ENCODE results near the gene FBLN2.

- TF ChIP-seq, protein P1, sequence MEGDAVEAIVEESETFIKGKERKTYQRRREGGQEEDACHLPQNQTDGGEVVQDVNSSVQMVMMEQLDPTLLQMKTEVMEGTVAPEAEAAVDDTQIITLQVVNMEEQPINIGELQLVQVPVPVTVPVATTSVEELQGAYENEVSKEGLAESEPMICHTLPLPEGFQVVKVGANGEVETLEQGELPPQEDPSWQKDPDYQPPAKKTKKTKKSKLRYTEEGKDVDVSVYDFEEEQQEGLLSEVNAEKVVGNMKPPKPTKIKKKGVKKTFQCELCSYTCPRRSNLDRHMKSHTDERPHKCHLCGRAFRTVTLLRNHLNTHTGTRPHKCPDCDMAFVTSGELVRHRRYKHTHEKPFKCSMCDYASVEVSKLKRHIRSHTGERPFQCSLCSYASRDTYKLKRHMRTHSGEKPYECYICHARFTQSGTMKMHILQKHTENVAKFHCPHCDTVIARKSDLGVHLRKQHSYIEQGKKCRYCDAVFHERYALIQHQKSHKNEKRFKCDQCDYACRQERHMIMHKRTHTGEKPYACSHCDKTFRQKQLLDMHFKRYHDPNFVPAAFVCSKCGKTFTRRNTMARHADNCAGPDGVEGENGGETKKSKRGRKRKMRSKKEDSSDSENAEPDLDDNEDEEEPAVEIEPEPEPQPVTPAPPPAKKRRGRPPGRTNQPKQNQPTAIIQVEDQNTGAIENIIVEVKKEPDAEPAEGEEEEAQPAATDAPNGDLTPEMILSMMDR (IDR thresholded peaks at IDR 0.05; ENCODE audit: borderline replicate concordance, extremely low read depth, low read length, poor library complexity, severe bottlenecking), result no peak
- TF ChIP-seq EZH2 (IDR thresholded peaks at IDR 0.05; ENCODE audit: borderline replicate concordance, low read depth, low read length, severe bottlenecking), result no peak
These were observed 18.5 kb upstream of the FBLN2 start for GRCh38 chr3:13530241-13531009.
